H1 (cell line): Measurements from ENCODE around the gene SRD5A3.

ENCODE experiments used
- JUND ChIP-seq: IDR thresholded peaks from 2 replicates; pipeline ENCODE4 v1.6.1; 2011; ENCODE audit warnings: mild to moderate bottlenecking, improper control_type of control experiment, low read length
- POLR2AphosphoS5 ChIP-seq: IDR thresholded peaks from 2 replicates; pipeline ENCODE4 v1.6.1; 2011; ENCODE audit warnings: low read depth, low read length
- TF ChIP-seq, protein P1 (sequence below), 3 experiments: IDR thresholded peaks; 1 replicate in 2 of 3; 2 replicates in 1 of 3; pipeline versions ENCODE4 v1.5.1 to v1.6.1; 2011; ENCODE audit warnings: low read length in 3 of 3, mild to moderate bottlenecking in 3 of 3, inconsistent platforms in 2 of 3, low read depth in 1 of 3, moderate library complexity in 1 of 3; ENCODE audit not compliant: insufficient read depth in 1 of 3; ENCODE audit errors: control extremely low read depth in 1 of 3

DNA sequence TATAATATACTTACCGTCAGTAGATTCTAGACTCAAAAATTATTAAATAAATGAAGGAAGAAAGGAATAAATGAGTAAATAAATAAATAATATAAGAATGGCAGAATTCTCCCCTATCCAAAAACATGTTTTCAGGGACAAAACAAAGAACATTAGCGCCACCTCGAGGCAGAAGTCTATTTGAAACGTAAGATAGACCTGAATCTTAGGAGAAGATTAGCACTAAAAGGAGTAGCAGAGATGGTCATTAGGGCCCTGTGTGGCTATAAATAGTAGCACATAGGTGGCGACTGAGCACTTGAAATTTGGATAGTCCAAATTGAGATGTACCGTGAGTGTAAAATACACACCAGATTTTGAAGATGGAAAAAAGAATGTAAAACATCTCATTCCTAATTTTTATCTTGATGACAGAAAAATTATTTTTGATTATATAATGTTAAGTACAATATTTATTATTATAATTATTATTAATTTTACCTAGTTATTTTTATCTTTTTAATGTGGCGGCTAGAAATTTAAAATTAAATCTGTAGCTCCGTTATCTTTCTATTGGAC is 24.3 kb upstream of the SRD5A3 start:
- TF ChIP-seq, protein P1, sequence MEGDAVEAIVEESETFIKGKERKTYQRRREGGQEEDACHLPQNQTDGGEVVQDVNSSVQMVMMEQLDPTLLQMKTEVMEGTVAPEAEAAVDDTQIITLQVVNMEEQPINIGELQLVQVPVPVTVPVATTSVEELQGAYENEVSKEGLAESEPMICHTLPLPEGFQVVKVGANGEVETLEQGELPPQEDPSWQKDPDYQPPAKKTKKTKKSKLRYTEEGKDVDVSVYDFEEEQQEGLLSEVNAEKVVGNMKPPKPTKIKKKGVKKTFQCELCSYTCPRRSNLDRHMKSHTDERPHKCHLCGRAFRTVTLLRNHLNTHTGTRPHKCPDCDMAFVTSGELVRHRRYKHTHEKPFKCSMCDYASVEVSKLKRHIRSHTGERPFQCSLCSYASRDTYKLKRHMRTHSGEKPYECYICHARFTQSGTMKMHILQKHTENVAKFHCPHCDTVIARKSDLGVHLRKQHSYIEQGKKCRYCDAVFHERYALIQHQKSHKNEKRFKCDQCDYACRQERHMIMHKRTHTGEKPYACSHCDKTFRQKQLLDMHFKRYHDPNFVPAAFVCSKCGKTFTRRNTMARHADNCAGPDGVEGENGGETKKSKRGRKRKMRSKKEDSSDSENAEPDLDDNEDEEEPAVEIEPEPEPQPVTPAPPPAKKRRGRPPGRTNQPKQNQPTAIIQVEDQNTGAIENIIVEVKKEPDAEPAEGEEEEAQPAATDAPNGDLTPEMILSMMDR (IDR thresholded peaks at IDR 0.05; ENCODE audit: control extremely low read depth in 1 of 3, insufficient read depth in 1 of 3, low read depth in 1 of 3, low read length in 3 of 3) = peak in 2 of 3 experiments; percentile 60 to 69; a peak in 2 of 4 replicates
- TF ChIP-seq POLR2AphosphoS5 = no peak
- TF ChIP-seq JUND = no peak
